T-helper 17 cell (primary cell): Measurements from ENCODE around the gene APLN. TPM values are rescaled to one million over a fixed set of nuclear protein-coding genes. Genes with fewer than 3 reads are reported as not detected.

Source experiments
- total RNA-seq, 4 donors: library from RNA in 2 of 4; stranded (reverse) in 2 of 4; gene quantifications; one replicate each; pipeline ENCODE4 v1.2.3 and lab custom pipeline; 2022 to 2026

Gene APLN
- total RNA-seq, 2 donors from 2014 or later: not detected

Other genes starting within 250 kb of the APLN start
- under 1 TPM in 1 of 2 donors, not detected in 1; 0.07 TPM for gene SMARCA1, start 131.5 kb downstream of the APLN start, total RNA-seq
- gene OCRL, start 114.7 kb downstream of the APLN start, total RNA-seq: 1 to 10 TPM; 2.1 to 2.9 TPM
- gene XPNPEP2, start 84.0 kb upstream of the APLN start, total RNA-seq: under 1 TPM; 0.25 to 0.83 TPM
- 100 to 1,000 TPM; 114 to 116 TPM for gene SASH3, start 125.0 kb upstream of the APLN start, total RNA-seq
- gene ZDHHC9, start 188.9 kb upstream of the APLN start, total RNA-seq: 1 to 10 TPM; 5.0 to 5.5 TPM